GM19035 (cell line): ENCODE results near the gene TM9SF1.
"Not testable (repeated sequence)": the region's sequence is repeated elsewhere in the genome, so short reads cannot be mapped to it uniquely, and the experiment has no call there.

Experiments used
- ATAC-seq: cut with Tn5 transposase; IDR thresholded peaks from one replicate; pipeline ENCODE4 v1.9.1; 2021; ENCODE audit not compliant: unreplicated experiment

Gene TM9SF1

GRCh38 chr14:24228902-24229301 is 33.7 kb upstream of the TM9SF1 start:
- ATAC-seq: no peak

GRCh38 chr14:24226473-24226872 is 31.2 kb upstream of the TM9SF1 start:
- ATAC-seq: no peak

- ATAC-seq: no peak
Measured at GRCh38 chr14:24224618-24225071, 29.4 kb upstream of the TM9SF1 start.

GRCh38 chr14:24222987-24223386 is 27.7 kb upstream of the TM9SF1 start:
- not testable (repeated sequence) for ATAC-seq

- no peak for ATAC-seq
Measured at GRCh38 chr14:24219521-24219920, 24.3 kb upstream of the TM9SF1 start.

GRCh38 chr14:24219080-24219479 is 23.8 kb upstream of the TM9SF1 start:
- ATAC-seq: no peak

GRCh38 chr14:24216876-24217275 is 21.6 kb upstream of the TM9SF1 start:
- not testable (repeated sequence) for ATAC-seq

GRCh38 chr14:24216345-24216699 is 21.1 kb upstream of the TM9SF1 start:
- ATAC-seq: no peak

GRCh38 chr14:24215495-24216344 is 20.5 kb upstream of the TM9SF1 start, which contains the start of gene MDP1:
MDP1 (minus strand) TSS chr14:24216066; CDS start chr14:24215955, 111 bp downstream.
- ATAC-seq: peak; percentile 65

GRCh38 chr14:24213866-24214662 is 18.8 kb upstream of the TM9SF1 start:
- no peak for ATAC-seq

GRCh38 chr14:24212924-24213865 is 18.0 kb upstream of the TM9SF1 start, which contains the start of gene CHMP4A:
CHMP4A (minus strand) TSS chr14:24213488; CDS start chr14:24213439, 49 bp downstream.
- ATAC-seq: peak; percentile 74

GRCh38 chr14:24211311-24211710 is 16.1 kb upstream of the TM9SF1 start:
- ATAC-seq: no peak

GRCh38 chr14:24207625-24208024 is 12.4 kb upstream of the TM9SF1 start:
- ATAC-seq: no peak

GRCh38 chr14:24207104-24207551 is 11.9 kb upstream of the TM9SF1 start:
- ATAC-seq: no peak

- ATAC-seq: no peak
Measured at GRCh38 chr14:24206260-24207103, 11.2 kb upstream of the TM9SF1 start.

- no peak for ATAC-seq
Measured at GRCh38 chr14:24204163-24205146, 9.2 kb upstream of the TM9SF1 start.

GRCh38 chr14:24203249-24203886 is 8.1 kb upstream of the TM9SF1 start:
- not testable (repeated sequence) for ATAC-seq

- ATAC-seq: not testable (repeated sequence)
Measured at GRCh38 chr14:24202538-24202937, 7.3 kb upstream of the TM9SF1 start.
